HepG2 (cell line): ENCODE measurements around the gene NRSN2. TPM values are rescaled to one million over a fixed set of nuclear protein-coding genes. Genes with fewer than 3 reads are reported as not detected.
A peak's percentile ranks its signal among the peaks of the same experiment; 100 is the strongest.

Experiments used
- ATAC-seq: fragments of 200-7000 bp; cut with Tn5 transposase; 3 replicates; pipeline ENCODE4 v1.9.1; 2020; ENCODE audit warnings: mild to moderate bottlenecking, moderate library complexity
- BruUV-seq: library from RNA; stranded (reverse); fragments of 400-500 nt; replicated peaks from 2 replicates; lab custom pipeline; 2021; lab: Mats Ljungman, UMichigan
- CTCF ChIA-PET: fragments of 300-600 bp; formaldehyde crosslinking; extraction: SDS; loops from one replicate; lab custom pipeline; 2021; ENCODE audit warnings: low total read pairs, inconsistent platforms, low intra/inter-chr PET ratio; lab: Yijun Ruan, JAX
- POLR2A ChIA-PET: fragments of 350-600 bp; sonication (Branson Sonifier 250); formaldehyde crosslinking; loops from one replicate; lab custom pipeline; 2020; ENCODE audit warnings: antibody characterized with exemption, inconsistent platforms; lab: Yijun Ruan, JAX
- DNase-seq: peaks from one replicate; pipeline ENCODE4 v3.0.0-alpha.2; 2015; ENCODE audit warnings: low spot score
- FAIRE-seq: peaks from 3 replicates; lab custom pipeline; 2011; peaks lifted over from hg19 to GRCh38; lab: Jason Lieb, UNC
- H2AFZ ChIP-seq: one replicate; pipeline ENCODE4 v1.6.1; 2011; ENCODE audit warnings: low read length, inconsistent platforms
- H3K27ac ChIP-seq: fragments of 300-600 bp; 3 replicates; pipeline ENCODE4 v1.8.0; 2011; ENCODE audit warnings: mixed run types, mild to moderate bottlenecking, mixed read lengths, low read length, inconsistent platforms; ENCODE audit not compliant: insufficient read depth; ENCODE audit errors: extremely low read length
- H3K27me3 ChIP-seq, 2 experiments: fragments of 200-600 bp in 1 of 2; 2 replicates in 1 of 2; 3 replicates in 1 of 2; pipeline versions ENCODE4 v1.6.0 to v1.8.0; 2011; ENCODE audit warnings: low read length in 2 of 2, mild to moderate bottlenecking in 2 of 2, moderate library complexity in 2 of 2, inconsistent platforms in 1 of 2; ENCODE audit not compliant: insufficient read depth in 2 of 2, control insufficient read depth in 1 of 2
- H3K36me3 ChIP-seq, 2 experiments: fragments of 200-600 bp in 1 of 2; replicated peaks in 1 of 2; 2 replicates in 1 of 2; 3 replicates in 1 of 2; pipeline versions ENCODE4 v1.5.1 to v1.8.0; 2011; ENCODE audit warnings: low read length in 2 of 2, inconsistent platforms in 1 of 2; ENCODE audit not compliant: insufficient read depth in 2 of 2, control insufficient read depth in 1 of 2
- H3K4me1 ChIP-seq: 2 replicates; pipeline ENCODE4 v1.5.1; 2012; ENCODE audit warnings: low read length, inconsistent platforms; ENCODE audit not compliant: insufficient read depth
- H3K4me2 ChIP-seq: 2 replicates; pipeline ENCODE4 v1.6.0; 2011; ENCODE audit warnings: low read depth, low read length, inconsistent platforms
- H3K4me3 ChIP-seq, 3 experiments: fragments of 200-600 bp in 1 of 3; sonication (generic), shearing (Covaris generic) in 1 of 3; replicated peaks in 1 of 3; 2 replicates each; pipeline ENCODE4 v1.5.1; 2011 to 2016; ENCODE audit warnings: low read length in 3 of 3, inconsistent platforms in 2 of 3, low read depth in 2 of 3, mild to moderate bottlenecking in 2 of 3, control low read depth in 1 of 3, mixed read lengths in 1 of 3; ENCODE audit not compliant: insufficient read depth in 1 of 3
- H3K79me2 ChIP-seq: one replicate; pipeline ENCODE4 v1.6.1; 2011; ENCODE audit warnings: low read length, inconsistent platforms; ENCODE audit not compliant: insufficient read depth
- H3K9ac ChIP-seq: 2 replicates; pipeline ENCODE4 v1.6.0; 2011; ENCODE audit warnings: mild to moderate bottlenecking, low read depth, low read length, inconsistent platforms; ENCODE audit not compliant: insufficient read depth
- H3K9me3 ChIP-seq: 2 replicates; pipeline ENCODE4 v1.5.1; 2012; ENCODE audit warnings: mild to moderate bottlenecking, low read length
- H4K20me1 ChIP-seq: 2 replicates; pipeline ENCODE4 v1.6.0; 2011; ENCODE audit warnings: inconsistent platforms, mild to moderate bottlenecking, low read length, moderate library complexity; ENCODE audit not compliant: insufficient read depth
- ATAD3A ChIP-seq: sonication (generic); formaldehyde crosslinking; IDR thresholded peaks from 2 replicates; pipeline ENCODE4 v1.4.0; 2020; ENCODE audit warnings: missing genetic modification reagents
- DMTF1 ChIP-seq: sonication (generic); formaldehyde crosslinking; IDR thresholded peaks from 2 replicates; pipeline ENCODE4 v1.4.0; 2020; ENCODE audit warnings: mild to moderate bottlenecking, missing genetic modification reagents
- ELF4 ChIP-seq: sonication (generic); formaldehyde crosslinking; IDR thresholded peaks from 2 replicates; pipeline ENCODE4 v1.5.0; 2020; ENCODE audit warnings: missing genetic modification reagents, mild to moderate bottlenecking, moderate library complexity, borderline replicate concordance
- FIP1L1 ChIP-seq: fragments of 200-400 bp; formaldehyde crosslinking; IDR thresholded peaks from 2 replicates; pipeline ENCODE4 v1.6.1; 2018; ENCODE audit warnings: low read depth, mild to moderate bottlenecking, low read length, moderate library complexity, borderline replicate concordance; ENCODE audit not compliant: insufficient read depth
- HOXA9 ChIP-seq: sonication (generic); formaldehyde crosslinking; IDR thresholded peaks from 2 replicates; pipeline ENCODE4 v1.8.1; 2022; ENCODE audit warnings: missing genetic modification reagents, mild to moderate bottlenecking, moderate library complexity, borderline replicate concordance
- IKZF1 ChIP-seq: fragments of 450-650 bp; IDR thresholded peaks from 2 replicates; pipeline ENCODE4 v1.7.1; 2016
- POGK ChIP-seq: sonication (generic); formaldehyde crosslinking; conservative IDR thresholded peaks from 2 replicates; pipeline ENCODE4 v1.8.0; 2022; ENCODE audit warnings: mild to moderate bottlenecking, moderate library complexity, missing genetic modification reagents
- RFX5 ChIP-seq: IDR thresholded peaks from 2 replicates; pipeline ENCODE4 v1.6.1; 2011; ENCODE audit warnings: low read depth, low read length, improper control_type of control experiment
- RXRA ChIP-seq: sonication (generic); formaldehyde crosslinking; IDR thresholded peaks from 2 replicates; pipeline ENCODE4 v1.5.1; 2020; ENCODE audit warnings: missing genetic modification reagents
- SETDB1 ChIP-seq: sonication (generic); formaldehyde crosslinking; IDR thresholded peaks from 2 replicates; pipeline ENCODE4 v1.5.1; 2020; ENCODE audit warnings: missing genetic modification reagents, mild to moderate bottlenecking, borderline replicate concordance
- THAP11 ChIP-seq: IDR thresholded peaks from 2 replicates; pipeline ENCODE4 v1.6.1; 2016; ENCODE audit warnings: missing biosample characterization, missing genetic modification reagents
- ZBTB1 ChIP-seq: sonication (generic); formaldehyde crosslinking; IDR thresholded peaks from 2 replicates; pipeline ENCODE4 v1.4.0; 2020; ENCODE audit warnings: missing genetic modification reagents, borderline replicate concordance
- ZFP36L1 ChIP-seq: sonication (generic); formaldehyde crosslinking; IDR thresholded peaks from 2 replicates; pipeline ENCODE4 v1.8.0; 2022; ENCODE audit warnings: mild to moderate bottlenecking, missing genetic modification reagents, moderate library complexity
- ZFP36L2 ChIP-seq: sonication (generic); formaldehyde crosslinking; IDR thresholded peaks from 2 replicates; pipeline ENCODE4 v1.4.0; 2020; ENCODE audit warnings: missing genetic modification reagents
- ZKSCAN5 ChIP-seq: sonication (generic); formaldehyde crosslinking; IDR thresholded peaks from 2 replicates; pipeline ENCODE4 v1.5.1; 2020; ENCODE audit warnings: mild to moderate bottlenecking, missing genetic modification reagents
- ZNF205 ChIP-seq: IDR thresholded peaks from 2 replicates; pipeline ENCODE4 v1.6.1; 2018; ENCODE audit warnings: missing biosample characterization, missing genetic modification reagents
- ZNF224 ChIP-seq: sonication (generic); formaldehyde crosslinking; IDR thresholded peaks from 2 replicates; pipeline ENCODE4 v1.5.0; 2020; ENCODE audit warnings: mild to moderate bottlenecking, missing genetic modification reagents
- ZNF264 ChIP-seq: sonication (generic); formaldehyde crosslinking; IDR thresholded peaks from 2 replicates; pipeline ENCODE4 v1.4.0; 2020; ENCODE audit warnings: missing genetic modification reagents
- WGBS: methylation state at CpG from one replicate; pipeline ENCODE4 v1.1.6; 2017; ENCODE audit warnings: low lambda C conversion rate; 5-methylcytosine and 5-hydroxymethylcytosine counted together
- in situ Hi-C: cut with HindIII; loops from 2 replicates; pipeline ENCODE4 v1.10.0; 2017; ENCODE audit warnings: low pct_unique_long_range_greater_than_20kb; ENCODE audit not compliant: extremely low pct_ligation_motif_present
- intact Hi-C: fragments of 100-400 bp; cut with micrococcal nuclease; formaldehyde crosslinking; loops from one replicate; pipeline ENCODE4 v1.10.0; 2022; ENCODE audit not compliant: unreplicated experiment
- polyA plus RNA-seq, 8 experiments: library from polyadenylated mRNA; depleted of rRNA in 3 of 8; stranded (reverse) in 7 of 8; unstranded in 1 of 8; fragments of >200 nt; fragmentation: Illumina TruSeq in 4 of 8; extraction: Trizol in 4 of 8; gene quantifications; 2 replicates each; pipeline versions ENCODE4 v1.2.1 to v1.2.3, GENCODE V29; 2011 to 2016; ENCODE audit warnings: low read depth in 4 of 8, missing spikeins in 1 of 8, mixed read lengths in 1 of 8; ENCODE audit not compliant: insufficient read depth in 1 of 8
- total RNA-seq, 5 experiments: library from RNA; depleted of rRNA; stranded (reverse); fragments of >200 nt; fragmentation: Illumina TruSeq; extraction: Trizol; gene quantifications; 2 replicates each; pipeline ENCODE4 v1.2.3, GENCODE V29; 2016; ENCODE audit warnings: low read depth in 1 of 5

Gene NRSN2
- total and polyA plus RNA-seq, 2 of the 13 experiments (the other 11 are each of a cell fraction or from before 2014, with no cell fraction given): 32.3 to 49.4 TPM

- intact Hi-C loops: loop anchor here (1.0 to 2.0 kb wide), 4 partner anchors 16 to 121 kb away; partner anchors contain the start of gene NRSN2
- H3K27ac ChIP-seq: no peak overlapping the region
- WGBS: 65% methylated on average over 16 of the region's 16 CpGs
- POLR2A ChIA-PET: interaction anchor here (0.6 to 8.3 kb wide), 12 partner anchors 9 to 160 kb away, joined by 3 to 90 read pairs (median 4); partner anchors contain the start of genes NRSN2 and TRIB3
- CTCF ChIA-PET: interaction anchor here (1.6 to 2.2 kb wide), 4 partner anchors 64 to 121 kb away, joined by 6 to 18 read pairs (median 10); no protein-coding TSS in a partner anchor
- BruUV-seq: no TSS peak
- H3K4me2 ChIP-seq: no peak overlapping the region
- H3K4me1 ChIP-seq: peaks cover 34% of the 10 kb centered on the region
- ATAC-seq (peak; percentile 27), DNase-seq (peak; percentile 71), FAIRE-seq (peak; percentile 91)
- H3K4me3 ChIP-seq: no peak overlapping the region
- H3K9ac ChIP-seq: no peak overlapping the region
- no peak overlapping the region for H2AFZ ChIP-seq
- H3K79me2 ChIP-seq: peaks cover 29% of the 10 kb centered on the region
- no peaks in the 10 kb centered on the region; a peak in 1 of 5 replicates for H3K27me3 ChIP-seq
- H3K36me3 ChIP-seq: peaks cover 4 to 9% of the 10 kb centered on the region in 2 experiments; a peak in 2 of 5 replicates
- no peaks in the 10 kb centered on the region for H3K9me3 ChIP-seq
- peaks cover 37% of the 10 kb centered on the region for H4K20me1 ChIP-seq
- in situ Hi-C loops: no loop called here
- TF ChIP-seq ZFP36L1 (no peak), IKZF1 (no peak), RXRA (CRISPR knock-in tag) (no peak), ZNF264 (CRISPR knock-in tag) (no peak), ELF4 (CRISPR knock-in tag) (no peak), FIP1L1 (0 out of 2 replicates have a peak, but pooled peaks have one; percentile 81), ZFP36L2 (CRISPR knock-in tag) (no peak), ZNF224 (CRISPR knock-in tag) (no peak), POGK (0 out of 2 replicates have a peak, but pooled peaks have one; percentile 50), SETDB1 (no peak), RFX5 (0 out of 2 replicates have a peak, but pooled peaks have one; percentile 5), THAP11 (CRISPR knock-in tag) (peak; percentile 48; the same call in 1 of the 2 replicates), ZBTB1 (CRISPR knock-in tag) (no peak), DMTF1 (CRISPR knock-in tag) (0 out of 2 replicates have a peak, but pooled peaks have one; percentile 73), ZKSCAN5 (no peak), HOXA9 (CRISPR knock-in tag) (no peak), ZNF205 (CRISPR knock-in tag) (0 out of 2 replicates have a peak, but pooled peaks have one; percentile 23), ATAD3A (CRISPR knock-in tag) (no peak)
Measured at GRCh38 chr20:330233-331149, 16.4 kb upstream of the NRSN2 start.
